ENCODE measurements around the gene HIGD2B. TPM values are rescaled to one million over a fixed set of nuclear protein-coding genes. Genes with fewer than 3 reads are reported as not detected.

The HIGD2B gene
- polyA plus RNA-seq, 1 experiment, result not detected

- POLR2A ChIA-PET, result no interaction called here
- Histone ChIP-seq H3K27me3 (ENCODE audit: control insufficient read depth, insufficient read depth, low read length) (no peaks in the 10 kb centered on the region), H3K4me3 (ENCODE audit: low read depth, low read length) (no peak overlapping the region), H3K36me3 (ENCODE audit: control insufficient read depth, insufficient read depth, low read length) (no peaks in the 10 kb centered on the region)
- CTCF ChIA-PET, result no interaction called here
- TF ChIP-seq CTCF (IDR thresholded peaks at IDR 0.05; ENCODE audit: insufficient read depth, low read depth, low read length), result no peak
- no peak for DNase-seq (ENCODE audit: low read depth)
Measured at GRCh38 chr15:72698938-72699337, 13.0 kb upstream of the HIGD2B start.

- ChIA-PET CTCF (no interaction called here), POLR2A (no interaction called here)
- no peak for DNase-seq (ENCODE audit: low read depth)
- Histone ChIP-seq H3K36me3 (ENCODE audit: control insufficient read depth, insufficient read depth, low read length) (no peaks in the 10 kb centered on the region), H3K4me3 (ENCODE audit: low read depth, low read length) (no peak overlapping the region), H3K27me3 (ENCODE audit: control insufficient read depth, insufficient read depth, low read length) (no peaks in the 10 kb centered on the region)
- TF ChIP-seq CTCF (IDR thresholded peaks at IDR 0.05; ENCODE audit: insufficient read depth, low read depth, low read length), result no peak
Measured at GRCh38 chr15:72690938-72691337, 5.0 kb upstream of the HIGD2B start.

- Histone ChIP-seq H3K27me3 (ENCODE audit: control insufficient read depth, insufficient read depth, low read length) (no peaks in the 10 kb centered on the region), H3K4me3 (ENCODE audit: low read depth, low read length) (no peak overlapping the region), H3K36me3 (ENCODE audit: control insufficient read depth, insufficient read depth, low read length) (no peaks in the 10 kb centered on the region)
- no peak for DNase-seq (ENCODE audit: low read depth)
- TF ChIP-seq CTCF (IDR thresholded peaks at IDR 0.05; ENCODE audit: insufficient read depth, low read depth, low read length), result no peak
- POLR2A ChIA-PET, result no interaction called here
- CTCF ChIA-PET, result interaction anchor here (0.5 to 1.5 kb wide), 3 partner anchors 9 to 1422 kb away, joined by 3 to 4 read pairs (median 3); no protein-coding TSS in a partner anchor
Measured at GRCh38 chr15:72688697-72689096, 2.7 kb upstream of the HIGD2B start.

- H3K4me3 ChIP-seq (ENCODE audit: low read depth, low read length), result peak overlapping the region; percentile 59
- H3K36me3 ChIP-seq (ENCODE audit: control insufficient read depth, insufficient read depth, low read length), result no peaks in the 10 kb centered on the region
- no peak for DNase-seq (ENCODE audit: low read depth)
- H3K27me3 ChIP-seq (ENCODE audit: control insufficient read depth, insufficient read depth, low read length), result no peaks in the 10 kb centered on the region
- no peak for TF ChIP-seq CTCF (IDR thresholded peaks at IDR 0.05; ENCODE audit: insufficient read depth, low read depth, low read length)
- ChIA-PET POLR2A (interaction anchor here (0.6 to 0.9 kb wide), 2 partner anchors 16 to 22 kb away, joined by 3 to 5 read pairs; no protein-coding TSS in a partner anchor), CTCF (interaction anchor here (1.0 to 2.0 kb wide), 4 partner anchors 10 to 85 kb away, joined by 3 to 12 read pairs (median 4); no protein-coding TSS in a partner anchor)
Measured at GRCh38 chr15:72685301-72685924, 569 bp downstream of the HIGD2B start.

GRCh38 chr15:72682772-72683171 is 3.2 kb downstream of the HIGD2B start:
- CTCF ChIA-PET, result interaction anchor here (3.8 kb wide), 1 partner anchor 11 kb away, joined by 24 read pairs; no protein-coding TSS in a partner anchor
- Histone ChIP-seq H3K4me3 (ENCODE audit: low read depth, low read length) (no peak overlapping the region), H3K36me3 (ENCODE audit: control insufficient read depth, insufficient read depth, low read length) (no peaks in the 10 kb centered on the region), H3K27me3 (ENCODE audit: control insufficient read depth, insufficient read depth, low read length) (peaks cover 2% of the 10 kb centered on the region; the same call in 1 of the 2 replicates)
- POLR2A ChIA-PET, result no interaction called here
- no peak for TF ChIP-seq CTCF (IDR thresholded peaks at IDR 0.05; ENCODE audit: insufficient read depth, low read depth, low read length)
- no peak for DNase-seq (ENCODE audit: low read depth)

Measured in BJ (cell line).